ENCODE measurements around the gene TEX14. TPM values are rescaled to one million over a fixed set of nuclear protein-coding genes. Genes with fewer than 3 reads are reported as not detected.

TEX14 gene, protein sequence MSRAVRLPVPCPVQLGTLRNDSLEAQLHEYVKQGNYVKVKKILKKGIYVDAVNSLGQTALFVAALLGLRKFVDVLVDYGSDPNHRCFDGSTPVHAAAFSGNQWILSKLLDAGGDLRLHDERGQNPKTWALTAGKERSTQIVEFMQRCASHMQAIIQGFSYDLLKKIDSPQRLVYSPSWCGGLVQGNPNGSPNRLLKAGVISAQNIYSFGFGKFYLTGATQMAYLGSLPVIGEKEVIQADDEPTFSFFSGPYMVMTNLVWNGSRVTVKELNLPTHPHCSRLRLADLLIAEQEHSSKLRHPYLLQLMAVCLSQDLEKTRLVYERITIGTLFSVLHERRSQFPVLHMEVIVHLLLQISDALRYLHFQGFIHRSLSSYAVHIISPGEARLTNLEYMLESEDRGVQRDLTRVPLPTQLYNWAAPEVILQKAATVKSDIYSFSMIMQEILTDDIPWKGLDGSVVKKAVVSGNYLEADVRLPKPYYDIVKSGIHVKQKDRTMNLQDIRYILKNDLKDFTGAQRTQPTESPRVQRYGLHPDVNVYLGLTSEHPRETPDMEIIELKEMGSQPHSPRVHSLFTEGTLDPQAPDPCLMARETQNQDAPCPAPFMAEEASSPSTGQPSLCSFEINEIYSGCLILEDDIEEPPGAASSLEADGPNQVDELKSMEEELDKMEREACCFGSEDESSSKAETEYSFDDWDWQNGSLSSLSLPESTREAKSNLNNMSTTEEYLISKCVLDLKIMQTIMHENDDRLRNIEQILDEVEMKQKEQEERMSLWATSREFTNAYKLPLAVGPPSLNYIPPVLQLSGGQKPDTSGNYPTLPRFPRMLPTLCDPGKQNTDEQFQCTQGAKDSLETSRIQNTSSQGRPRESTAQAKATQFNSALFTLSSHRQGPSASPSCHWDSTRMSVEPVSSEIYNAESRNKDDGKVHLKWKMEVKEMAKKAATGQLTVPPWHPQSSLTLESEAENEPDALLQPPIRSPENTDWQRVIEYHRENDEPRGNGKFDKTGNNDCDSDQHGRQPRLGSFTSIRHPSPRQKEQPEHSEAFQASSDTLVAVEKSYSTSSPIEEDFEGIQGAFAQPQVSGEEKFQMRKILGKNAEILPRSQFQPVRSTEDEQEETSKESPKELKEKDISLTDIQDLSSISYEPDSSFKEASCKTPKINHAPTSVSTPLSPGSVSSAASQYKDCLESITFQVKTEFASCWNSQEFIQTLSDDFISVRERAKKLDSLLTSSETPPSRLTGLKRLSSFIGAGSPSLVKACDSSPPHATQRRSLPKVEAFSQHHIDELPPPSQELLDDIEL (N-terminal part only)
- total RNA-seq (under 1 TPM; 0.47 TPM), polyA plus RNA-seq (ENCODE audit: insufficient read length in 6 of 6) (1 to 10 TPM in 5 of 6 donors, under 1 TPM in 1; 0.92 to 2.1 (median 1.5) TPM)
- long read RNA-seq, donor 1: 0 reads
- long read RNA-seq, donor 2: 0 reads
- long read RNA-seq, donor 3: 0 reads
- long read RNA-seq, donor 4: 0 reads
- long read RNA-seq, donor 5: 0 reads
- long read RNA-seq, donor 6: 0 reads
- long read RNA-seq, donor 7: 0 reads
- long read RNA-seq, donor 8: 0 reads
- long read RNA-seq, donor 9: 0 reads
- long read RNA-seq, donor 10: 0 reads
- long read RNA-seq, donor 11: 0 reads
- long read RNA-seq, donor 12: 0 reads

DNA sequence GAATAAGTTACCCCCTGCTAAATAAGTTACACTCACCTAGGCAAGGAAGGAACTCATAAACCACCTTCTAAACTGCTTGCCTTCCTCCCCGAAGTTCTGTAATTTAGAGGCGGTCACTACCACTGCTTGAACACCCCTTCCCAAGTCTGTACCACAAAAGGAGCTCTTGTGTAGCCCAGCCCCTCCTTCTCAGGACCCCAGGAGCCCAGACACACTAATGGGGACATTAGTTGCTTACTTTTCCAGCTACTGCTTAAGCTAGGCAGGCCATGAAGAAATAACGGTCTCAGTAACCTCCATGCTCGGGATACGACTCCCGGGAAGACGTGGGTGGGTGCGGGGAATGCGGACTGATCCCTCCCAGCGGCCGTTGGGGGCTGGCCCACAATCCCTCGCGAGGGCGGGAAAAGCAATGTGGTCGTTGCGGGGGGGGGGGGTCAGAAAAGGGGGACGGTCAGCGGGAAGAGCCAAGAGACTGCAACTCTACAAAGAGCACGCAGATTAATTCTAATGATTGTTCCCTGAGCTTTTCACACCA, at the start of gene TEX14:
TSS of gene TEX14 (minus strand) at position 345 of the 538 bp plus-strand sequence. CDS start 40,044 bp downstream, outside the sequence.
- ATAC-seq (no peak), DNase-seq (no peak)
- TF ChIP-seq, protein P1, sequence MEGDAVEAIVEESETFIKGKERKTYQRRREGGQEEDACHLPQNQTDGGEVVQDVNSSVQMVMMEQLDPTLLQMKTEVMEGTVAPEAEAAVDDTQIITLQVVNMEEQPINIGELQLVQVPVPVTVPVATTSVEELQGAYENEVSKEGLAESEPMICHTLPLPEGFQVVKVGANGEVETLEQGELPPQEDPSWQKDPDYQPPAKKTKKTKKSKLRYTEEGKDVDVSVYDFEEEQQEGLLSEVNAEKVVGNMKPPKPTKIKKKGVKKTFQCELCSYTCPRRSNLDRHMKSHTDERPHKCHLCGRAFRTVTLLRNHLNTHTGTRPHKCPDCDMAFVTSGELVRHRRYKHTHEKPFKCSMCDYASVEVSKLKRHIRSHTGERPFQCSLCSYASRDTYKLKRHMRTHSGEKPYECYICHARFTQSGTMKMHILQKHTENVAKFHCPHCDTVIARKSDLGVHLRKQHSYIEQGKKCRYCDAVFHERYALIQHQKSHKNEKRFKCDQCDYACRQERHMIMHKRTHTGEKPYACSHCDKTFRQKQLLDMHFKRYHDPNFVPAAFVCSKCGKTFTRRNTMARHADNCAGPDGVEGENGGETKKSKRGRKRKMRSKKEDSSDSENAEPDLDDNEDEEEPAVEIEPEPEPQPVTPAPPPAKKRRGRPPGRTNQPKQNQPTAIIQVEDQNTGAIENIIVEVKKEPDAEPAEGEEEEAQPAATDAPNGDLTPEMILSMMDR (IDR thresholded peaks at IDR 0.05): no peak
- H3K9me3 ChIP-seq: no peaks in the 10 kb centered on the region
- H3K4me3 ChIP-seq: peak within 1 kb of the TSS; percentile 65 to 81
- H3K27me3 ChIP-seq: no peaks in the 10 kb centered on the region
- H3K27ac ChIP-seq: peak within 1 kb of the TSS; percentile 64 to 89
- intact Hi-C loops (cut with DNase I): no loop called here
- H3K4me1 ChIP-seq: peaks cover 0 to 26% of the 10 kb centered on the region in 2 donors
- peaks cover 0 to under 1% of the 10 kb centered on the region in 2 donors for H3K36me3 ChIP-seq

GRCh38 chr17:58741121-58741625, 49.3 kb upstream of the TEX14 start:
- DNase-seq: no peak
- Histone ChIP-seq H3K27ac (no peak overlapping the region), H3K36me3 (no peaks in the 10 kb centered on the region), H3K4me1 (no peaks in the 10 kb centered on the region), H3K27me3 (no peaks in the 10 kb centered on the region), H3K4me3 (no peak overlapping the region), H3K9me3 (no peaks in the 10 kb centered on the region)
- intact Hi-C loops (cut with DNase I): no loop called here
- peak; percentile 23 for ATAC-seq
- TF ChIP-seq, protein P1 (IDR thresholded peaks at IDR 0.05): no peak

DNA sequence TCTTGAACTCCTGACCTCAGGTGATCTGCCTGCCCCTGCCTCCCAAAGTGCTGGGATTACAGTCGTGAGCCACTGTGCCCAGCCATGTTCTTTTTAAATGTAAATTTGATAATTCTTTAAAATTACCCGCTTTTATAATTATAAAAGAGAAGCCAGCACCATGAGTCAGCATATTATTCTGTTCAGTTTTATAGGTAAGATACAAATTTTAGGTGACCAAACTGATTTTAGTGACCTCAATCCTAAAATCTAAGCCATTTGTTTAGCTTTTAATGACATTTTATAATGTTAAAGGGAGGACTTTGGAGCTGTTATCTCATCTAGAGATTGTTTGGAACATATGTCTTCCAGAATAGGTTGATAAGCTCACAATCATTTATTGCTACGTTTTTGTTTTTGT, 43.0 kb upstream of the TEX14 start:
- H3K27me3 ChIP-seq: no peaks in the 10 kb centered on the region
- ATAC-seq: no peak
- DNase-seq: no peak
- H3K4me1 ChIP-seq: no peaks in the 10 kb centered on the region
- intact Hi-C loops (cut with DNase I): no loop called here
- H3K27ac ChIP-seq: no peak overlapping the region
- TF ChIP-seq, protein P1 (IDR thresholded peaks at IDR 0.05): no peak
- no peak overlapping the region for H3K4me3 ChIP-seq
- H3K9me3 ChIP-seq: no peaks in the 10 kb centered on the region
- peaks cover 0 to 19% of the 10 kb centered on the region in 2 donors for H3K36me3 ChIP-seq

DNA sequence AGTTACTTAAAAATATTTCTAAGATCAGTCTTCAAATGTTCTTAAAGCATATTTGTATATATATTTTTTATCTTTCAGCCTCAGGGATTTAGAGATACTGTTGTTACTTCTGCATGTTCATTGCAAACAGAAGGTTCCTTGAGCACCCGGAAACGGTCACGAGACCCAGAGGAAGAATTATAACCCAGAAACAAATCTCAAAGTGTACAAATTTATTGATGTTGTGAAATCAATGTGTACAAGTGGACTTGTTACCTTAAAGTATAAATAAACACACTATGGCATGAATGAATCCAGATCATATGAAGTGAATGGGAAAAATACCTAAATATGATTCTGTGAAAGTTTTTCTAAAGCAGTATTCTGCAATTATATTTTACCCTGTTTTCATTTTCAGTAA, 42.2 kb upstream of the TEX14 start:
- DNase-seq (no peak), ATAC-seq (no peak)
- Histone ChIP-seq H3K4me3 (no peak overlapping the region), H3K36me3 (peaks cover 0 to 19% of the 10 kb centered on the region in 2 donors), H3K27ac (no peak overlapping the region), H3K4me1 (no peaks in the 10 kb centered on the region), H3K27me3 (no peaks in the 10 kb centered on the region), H3K9me3 (no peaks in the 10 kb centered on the region)
- TF ChIP-seq, protein P1 (IDR thresholded peaks at IDR 0.05): no peak
- intact Hi-C loops (cut with DNase I): no loop called here
